A549 (cell line): ENCODE data around the gene HRH3. TPM values are rescaled to one million over a fixed set of nuclear protein-coding genes. Genes with fewer than 3 reads are reported as not detected.

ENCODE experiments used
- ATAC-seq, 2 experiments: fragments of 200-7000 bp in 1 of 2; fragments of >200 bp in 1 of 2; cut with Nextera tagmentation in 1 of 2; cut with Tn5 transposase in 1 of 2; 3 replicates each; pipeline versions ENCODE4 v1.8.0 to v1.9.1; 2018 to 2020; ENCODE audit warnings: mild to moderate bottlenecking in 1 of 2, moderate library complexity in 1 of 2
- CTCF ChIA-PET: fragments of 300-600 bp; sonication (Branson Sonifier 250); formaldehyde crosslinking; extraction: SDS; loops from one replicate; lab custom pipeline; 2021; ENCODE audit warnings: antibody characterized with exemption, inconsistent platforms; lab: Yijun Ruan, JAX
- POLR2A ChIA-PET: fragments of 350-600 bp; formaldehyde crosslinking; extraction: SDS; loops from one replicate; lab custom pipeline; 2021; ENCODE audit warnings: antibody characterized with exemption, inconsistent platforms; lab: Yijun Ruan, JAX
- DNase-seq, 2 experiments: peaks; one replicate each; pipeline versions ENCODE4 v3.0.0 to v3.0.0-alpha.2; 2011 to 2016; ENCODE audit warnings: low read depth in 1 of 2, low spot score in 1 of 2
- FAIRE-seq: peaks from 2 replicates; lab custom pipeline; 2011; peaks lifted over from hg19 to GRCh38; lab: Jason Lieb, UNC
- H3K27ac ChIP-seq, 2 experiments: fragments of >200 bp; sonication (Bioruptor Twin); formaldehyde crosslinking; 3 replicates each; pipeline ENCODE4 v1.5.1; 2016 to 2017
- H3K4me1 ChIP-seq: fragments of >200 bp; sonication (Bioruptor Twin); formaldehyde crosslinking; 3 replicates; pipeline ENCODE4 v1.6.1; 2016
- H3K4me2 ChIP-seq: fragments of >200 bp; sonication (Bioruptor Twin); formaldehyde crosslinking; 3 replicates; pipeline ENCODE4 v1.6.1; 2016
- H3K4me3 ChIP-seq: fragments of >200 bp; sonication (Bioruptor Twin); formaldehyde crosslinking; 3 replicates; pipeline ENCODE4 v1.5.1; 2016
- H3K9me3 ChIP-seq: fragments of >200 bp; sonication (Bioruptor Twin); formaldehyde crosslinking; 3 replicates; pipeline ENCODE4 v1.6.1; 2016
- BCL3 ChIP-seq: fragments of >200 bp; sonication (Bioruptor Twin); formaldehyde crosslinking; IDR thresholded peaks from 3 replicates; pipeline ENCODE4 v1.6.1; 2016
- CBX2 ChIP-seq: fragments of 200-600 bp; sonication (generic); IDR thresholded peaks from 2 replicates; pipeline ENCODE4 v1.6.1; 2016; ENCODE audit warnings: low read depth, mild to moderate bottlenecking, borderline replicate concordance
- CBX8 ChIP-seq: fragments of 200-600 bp; sonication (generic); IDR thresholded peaks from 2 replicates; pipeline ENCODE4 v1.6.1; 2016
- CEBPB ChIP-seq, 2 experiments: fragments of >200 bp in 1 of 2; sonication (Bioruptor Twin) in 1 of 2; formaldehyde crosslinking in 1 of 2; IDR thresholded peaks; 2 replicates each; pipeline ENCODE4 v1.6.1; 2012 to 2016
- CHD2 ChIP-seq: fragments of 150-350 bp; IDR thresholded peaks from 2 replicates; pipeline ENCODE4 v1.6.1; 2014; ENCODE audit warnings: low read length; ENCODE audit not compliant: partially characterized antibody
- E2F6 ChIP-seq: IDR thresholded peaks from 2 replicates; pipeline ENCODE4 v1.6.1; 2012; ENCODE audit warnings: low read depth, borderline replicate concordance
- ESRRA ChIP-seq: fragments of 150-350 bp; IDR thresholded peaks from 2 replicates; pipeline ENCODE4 v1.6.1; 2014; ENCODE audit warnings: mild to moderate bottlenecking, low read length, borderline replicate concordance
- KDM5A ChIP-seq: fragments of 200-600 bp; sonication (generic); IDR thresholded peaks from 2 replicates; pipeline ENCODE4 v1.6.1; 2016; ENCODE audit warnings: antibody characterized with exemption, mild to moderate bottlenecking
- MAZ ChIP-seq: fragments of 150-350 bp; IDR thresholded peaks from 2 replicates; pipeline ENCODE4 v1.6.1; 2014; ENCODE audit warnings: antibody characterized with exemption, low read depth, low read length, borderline replicate concordance
- POLR2A ChIP-seq: IDR thresholded peaks from 2 replicates; pipeline ENCODE4 v1.6.1; 2012; ENCODE audit warnings: mild to moderate bottlenecking, low read length
- RAD21 ChIP-seq, 2 experiments: fragments of >200 bp in 1 of 2; sonication (Bioruptor Twin) in 1 of 2; formaldehyde crosslinking in 1 of 2; IDR thresholded peaks in 1 of 2; conservative IDR thresholded peaks in 1 of 2; 2 replicates in 1 of 2; 3 replicates in 1 of 2; pipeline ENCODE4 v1.6.1; 2012 to 2018; ENCODE audit warnings: inconsistent platforms in 1 of 2
- ZFP36 ChIP-seq: fragments of 450-650 bp; IDR thresholded peaks from 2 replicates; pipeline ENCODE4 v1.6.1; 2014; ENCODE audit warnings: borderline replicate concordance; ENCODE audit not compliant: partially characterized antibody
- ZNF302 ChIP-seq: fragments of 250-450 bp; sonication (Bioruptor Pico); IDR thresholded peaks from 2 replicates; pipeline ENCODE4 v1.9.0; 2021; ENCODE audit warnings: inconsistent platforms, mild to moderate bottlenecking, moderate library complexity
- ZSCAN20 ChIP-seq: fragments of 250-450 bp; sonication (Bioruptor Pico); IDR thresholded peaks from 2 replicates; pipeline ENCODE4 v1.8.0; 2022; ENCODE audit warnings: mild to moderate bottlenecking, moderate library complexity
- WGBS: methylation state at CpG from one replicate; pipeline ENCODE4 v1.1.6; 2017; ENCODE audit errors: missing lambda C conversion rate; 5-methylcytosine and 5-hydroxymethylcytosine counted together
- polyA plus RNA-seq, 4 experiments: library from polyadenylated mRNA; depleted of rRNA in 3 of 4; stranded (reverse); fragments of >200 nt; fragmentation: RNase III in 1 of 4; extraction: RNeasy Plus Mini Kit Qiagen cat#74134 plus additional on column Dnase treatment in 1 of 4; gene quantifications; 2 replicates in 3 of 4; 3 replicates in 1 of 4; pipeline ENCODE4 v1.2.3, GENCODE V29; 2011 to 2017

Gene HRH3
- polyA plus RNA-seq, 2 of the 4 experiments (the other 2 are of a cell fraction): not detected

GRCh38 chr20:62202676-62203377 is 17.3 kb downstream of the HRH3 start:
- CTCF ChIA-PET: interaction anchor here (1.5 kb wide), 1 partner anchor 193 kb away, joined by 4 read pairs; no protein-coding TSS in a partner anchor
- TF ChIP-seq CEBPB (IDR thresholded peaks at IDR 0.05) (no peak), ZNF302 (no peak), BCL3 (no peak), ZSCAN20 (CRISPR knock-in tag) (no peak), CBX2 (no peak)
- Histone ChIP-seq H3K9me3 (no peaks in the 10 kb centered on the region), H3K27ac (no peak overlapping the region), H3K4me1 (no peaks in the 10 kb centered on the region), H3K4me3 (no peak overlapping the region), H3K4me2 (no peak overlapping the region)
- POLR2A ChIA-PET: no interaction called here
- no peak for FAIRE-seq
- no peak for ATAC-seq
- 89% methylated on average over 23 of the region's 23 CpGs for whole genome bisulfite sequencing
- no peak for DNase-seq

- no peak overlapping the region for H3K4me2 ChIP-seq
- ChIA-PET CTCF (interaction anchor here (1.5 kb wide), 1 partner anchor 194 kb away, joined by 4 read pairs; no protein-coding TSS in a partner anchor), POLR2A (no interaction called here)
- H3K4me1 ChIP-seq: no peaks in the 10 kb centered on the region
- H3K27ac ChIP-seq: no peak overlapping the region
- DNase-seq (no peak), FAIRE-seq (no peak), ATAC-seq (no peak)
- TF ChIP-seq E2F6 (no peak), CBX8 (no peak), KDM5A (no peak), ESRRA (no peak), RAD21 (conservative IDR thresholded peaks at IDR 0.05 in 1 of 2, IDR thresholded peaks at IDR 0.05 in 1 of 2) (no peak)
- no peaks in the 10 kb centered on the region for H3K9me3 ChIP-seq
- no peak overlapping the region for H3K4me3 ChIP-seq
- WGBS: 93% methylated on average over 5 of the region's 5 CpGs
Observed at GRCh38 chr20:62202083-62202395, 18.0 kb downstream of the HRH3 start.

- FAIRE-seq (no peak), DNase-seq (no peak), ATAC-seq (no peak)
- ChIA-PET CTCF (interaction anchor here (1.5 kb wide), 1 partner anchor 195 kb away, joined by 4 read pairs; no protein-coding TSS in a partner anchor), POLR2A (no interaction called here)
- no peak for TF ChIP-seq ZFP36
- H3K4me3 ChIP-seq: no peak overlapping the region
- H3K27ac ChIP-seq: no peak overlapping the region
- no peaks in the 10 kb centered on the region for H3K4me1 ChIP-seq
- no peak overlapping the region for H3K4me2 ChIP-seq
- no peaks in the 10 kb centered on the region for H3K9me3 ChIP-seq
- WGBS: 92% methylated on average over 24 of the region's 38 CpGs
Observed at GRCh38 chr20:62201173-62202082, 18.6 kb downstream of the HRH3 start.

GRCh38 chr20:62200491-62201172 is 19.4 kb downstream of the HRH3 start:
- ATAC-seq: no peak
- Histone ChIP-seq H3K27ac (no peak overlapping the region), H3K4me1 (no peaks in the 10 kb centered on the region), H3K4me2 (no peak overlapping the region), H3K4me3 (no peak overlapping the region), H3K9me3 (no peaks in the 10 kb centered on the region)
- 96% methylated on average over 38 of the region's 38 CpGs for WGBS
- TF ChIP-seq CHD2 (no peak), MAZ (no peak), POLR2A (0 out of 2 replicates have a peak, but pooled peaks have one; percentile 13)
- DNase-seq: no peak
- POLR2A ChIA-PET: no interaction called here
- no peak for FAIRE-seq
- CTCF ChIA-PET: no interaction called here
